Fibroblast of skin of scalp (primary cell): Measurements from ENCODE around the gene OR2T2.
"Not testable (repeated sequence)": the region's sequence is repeated elsewhere in the genome, so short reads cannot be mapped to it uniquely, and the experiment has no call there.

Source experiments
- DNase-seq: peaks from one replicate; pipeline ENCODE4 v3.0.0-alpha.2; 2013

The OR2T2 gene

GRCh38 chr1:248450466-248451145 is 5.2 kb downstream of the OR2T2 start:
- not testable (repeated sequence) for DNase-seq

- DNase-seq, result not testable (repeated sequence)
These were observed 8.2 kb downstream of the OR2T2 start for GRCh38 chr1:248453619-248454018.

GRCh38 chr1:248455045-248455444 is 9.6 kb downstream of the OR2T2 start:
- DNase-seq, result not testable (repeated sequence)

- not testable (repeated sequence) for DNase-seq
These were observed 11.2 kb downstream of the OR2T2 start for GRCh38 chr1:248456635-248457034.

- not testable (repeated sequence) for DNase-seq
These were observed 13.7 kb downstream of the OR2T2 start for GRCh38 chr1:248459117-248459516.

- no peak for DNase-seq
These were observed 25.7 kb downstream of the OR2T2 start for GRCh38 chr1:248471154-248471553.

GRCh38 chr1:248472111-248472510 is 26.7 kb downstream of the OR2T2 start:
- not testable (repeated sequence) for DNase-seq

- DNase-seq, result not testable (repeated sequence)
These were observed 27.6 kb downstream of the OR2T2 start, which contains the start of gene OR2T3 for GRCh38 chr1:248473051-248473450. Gene OR2T3, plus strand, starts transcription at chr1:248473351. Its CDS starts 0 bp downstream, at chr1:248473351.

- not testable (repeated sequence) for DNase-seq
These were observed 30.2 kb downstream of the OR2T2 start for GRCh38 chr1:248475660-248476059.

- DNase-seq, result not testable (repeated sequence)
These were observed 36.5 kb downstream of the OR2T2 start for GRCh38 chr1:248481686-248482579.

GRCh38 chr1:248488289-248488688 is 42.9 kb downstream of the OR2T2 start, which contains the start of gene OR2T5:
Gene OR2T5, plus strand, starts transcription at chr1:248488589. Its CDS starts 0 bp downstream, at chr1:248488589.
- not testable (repeated sequence) for DNase-seq

- DNase-seq, result not testable (repeated sequence)
These were observed 51.2 kb downstream of the OR2T2 start for GRCh38 chr1:248496661-248497060.

GRCh38 chr1:248500305-248501035 is 55.0 kb downstream of the OR2T2 start:
- DNase-seq, result not testable (repeated sequence)
